Mesenteric fat pad (tissue), 1 donor: ENCODE results near the gene FOXP4. TPM values are rescaled to one million over a fixed set of nuclear protein-coding genes. Genes with fewer than 3 reads are reported as not detected.

ENCODE experiments used
- DNase-seq: peaks from one replicate; pipeline ENCODE4 v3.0.0-alpha.2; 2020; ENCODE audit warnings: low spot score
- total RNA-seq: library from RNA; stranded (reverse); fragmentation: NEBNext Ultra II Directional; extraction: Animal tissue kit (Norgen Biotek cat#: 25700); gene quantifications from one replicate; pipeline ENCODE4 v1.2.1, GENCODE V29; 2021
- donor health status: DM: yes; HTN: yes; CAD: no.

FOXP4 gene
- total RNA-seq, 1 donor from 2014 or later, result 21.4 TPM

DNA sequence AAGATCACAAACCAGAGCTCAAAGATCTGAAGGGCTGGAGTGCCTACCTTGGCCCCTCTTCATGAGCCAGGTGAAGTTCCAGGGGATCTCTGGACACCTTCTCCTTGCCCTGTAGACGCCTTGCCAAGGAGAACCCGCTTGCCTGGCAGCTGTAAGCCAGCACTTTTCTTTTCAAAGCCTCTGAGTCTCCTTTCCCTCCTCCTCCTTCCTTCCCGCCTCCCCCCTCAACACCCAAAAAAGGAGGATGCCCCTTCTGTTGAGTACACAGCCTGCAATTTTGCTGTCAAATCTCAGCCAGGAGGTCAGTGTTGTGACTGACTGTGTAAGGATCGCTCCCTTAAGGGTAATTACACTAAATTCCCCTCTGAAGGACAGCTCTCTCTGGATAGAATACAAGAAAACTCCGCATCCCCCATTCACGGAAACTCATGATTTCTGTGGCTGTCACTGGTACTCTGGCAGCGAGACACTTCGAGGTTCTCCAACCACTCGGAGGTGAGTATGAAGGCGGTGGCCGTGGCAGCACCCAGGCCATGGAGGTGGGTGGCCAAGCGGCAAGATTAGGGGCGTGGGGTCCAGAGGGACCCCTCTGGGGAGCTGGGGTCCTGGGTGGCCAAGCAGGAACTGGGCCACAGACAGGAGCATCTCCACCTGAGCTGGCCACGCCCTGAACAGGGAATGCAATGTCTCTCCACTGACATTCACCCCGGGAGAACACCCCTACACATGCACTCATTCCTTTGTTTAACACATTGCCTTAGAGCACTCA lies 23.2 kb upstream of the FOXP4 start:
- no peak for DNase-seq

DNA sequence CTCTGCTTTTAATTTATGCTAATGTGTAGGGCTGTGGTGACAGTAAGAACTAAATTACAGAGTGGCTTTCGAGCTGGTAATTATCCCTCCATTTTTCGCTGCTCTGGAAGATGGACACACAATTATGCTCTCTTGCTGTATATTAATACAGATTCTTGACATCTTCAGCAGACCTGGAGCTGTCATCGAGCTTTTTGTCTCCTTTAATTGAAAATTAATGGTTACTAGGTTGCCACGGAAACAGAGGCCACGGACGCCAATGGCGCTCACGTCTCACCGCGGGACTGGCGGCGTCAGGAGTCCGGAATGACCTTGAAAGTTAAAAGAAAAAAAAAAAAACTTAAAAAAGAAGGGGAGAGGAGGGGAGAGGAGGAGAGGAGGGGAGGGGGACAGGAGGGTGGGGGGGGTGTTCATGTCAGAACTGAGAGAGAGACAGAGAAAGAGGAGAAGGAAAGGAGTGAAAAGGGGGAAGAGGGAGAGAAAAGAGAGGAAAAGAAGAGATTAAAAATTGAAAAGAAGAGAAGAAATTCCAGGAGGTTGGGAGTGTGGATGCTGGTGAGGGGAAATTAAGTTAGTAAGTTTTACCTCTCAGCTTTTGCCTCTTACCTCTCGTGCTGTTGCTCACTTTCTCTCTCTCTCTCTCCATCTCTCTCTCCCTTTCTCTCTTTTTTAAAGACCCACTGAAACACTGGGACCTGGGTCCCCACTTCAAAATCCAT lies 22.1 kb upstream of the FOXP4 start:
- no peak for DNase-seq

DNA sequence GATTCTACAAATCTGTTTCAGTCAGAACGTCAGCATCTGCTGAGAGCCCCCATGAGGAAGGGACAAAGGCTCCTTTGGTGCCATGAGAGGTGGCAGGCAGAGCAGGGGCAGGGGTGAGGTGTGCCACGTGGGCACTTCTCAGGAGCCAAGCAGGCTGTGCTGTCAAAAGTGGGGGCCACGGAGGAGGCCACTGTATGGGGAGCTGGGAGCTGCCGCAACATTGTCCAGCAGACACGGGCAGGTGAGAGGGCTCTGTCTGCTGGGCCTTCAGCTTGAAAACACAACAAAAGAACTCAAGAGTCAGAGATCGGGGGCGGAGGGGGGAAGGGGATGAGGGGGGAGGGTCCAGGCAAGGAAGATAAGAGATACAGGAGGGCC lies 21.6 kb upstream of the FOXP4 start:
- DNase-seq, result no peak

DNA sequence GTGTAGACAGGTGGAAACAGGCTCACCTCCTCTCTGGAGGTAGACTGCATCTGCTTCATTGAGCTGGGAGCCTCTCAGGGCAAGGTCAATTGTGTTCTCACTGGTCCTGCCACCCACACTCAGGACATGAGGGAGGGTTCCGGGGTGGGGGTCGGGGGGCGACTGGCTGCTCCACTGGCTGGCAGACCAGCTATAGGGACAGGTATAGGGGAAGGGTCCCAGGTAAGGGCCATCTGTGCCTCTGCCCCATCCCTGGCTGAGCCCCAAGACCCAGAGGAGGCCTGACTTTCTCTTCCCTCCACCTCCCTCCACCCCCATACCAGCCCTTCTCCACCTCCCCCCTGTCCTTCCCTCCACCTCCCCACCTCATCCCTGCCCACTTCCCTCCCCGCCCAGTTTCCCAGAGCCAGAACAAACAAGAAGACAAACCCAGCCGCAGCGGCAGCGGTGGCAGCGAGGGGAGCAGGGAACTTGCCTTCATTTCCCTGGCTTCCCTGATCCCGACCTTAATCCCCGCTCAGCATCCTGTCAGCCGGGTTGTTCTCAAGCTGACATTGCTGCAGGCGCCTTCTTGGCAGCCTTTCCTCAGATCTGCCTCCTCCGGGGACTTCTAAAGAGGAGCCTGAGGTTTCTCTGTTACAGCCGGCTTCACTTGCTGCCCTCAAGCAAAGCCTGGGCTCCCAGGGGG lies 18.3 kb upstream of the FOXP4 start:
- no peak for DNase-seq

- no peak for DNase-seq
These were observed 17.7 kb upstream of the FOXP4 start for GRCh38 chr6:41528409-41528963.

DNA sequence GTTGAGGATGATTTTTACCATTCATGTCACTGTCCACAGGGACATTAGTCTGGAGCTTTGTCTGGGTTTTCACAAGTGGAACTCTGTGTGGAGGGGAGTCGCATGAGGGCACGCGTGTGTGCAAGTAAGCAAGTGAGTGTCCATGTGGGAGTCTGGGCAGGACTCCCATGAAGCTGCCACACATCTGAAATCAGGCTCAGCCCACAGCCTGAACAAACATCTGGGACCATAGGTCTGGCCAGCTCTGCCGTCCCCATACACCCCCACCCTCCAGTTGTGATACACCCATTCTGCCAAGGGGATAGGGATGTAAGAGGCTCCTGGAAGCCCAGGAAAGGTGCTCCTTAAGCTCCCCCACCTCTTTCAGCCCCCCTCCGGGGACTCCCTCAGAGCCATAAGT lies 17.1 kb upstream of the FOXP4 start:
- DNase-seq, result no peak

DNA sequence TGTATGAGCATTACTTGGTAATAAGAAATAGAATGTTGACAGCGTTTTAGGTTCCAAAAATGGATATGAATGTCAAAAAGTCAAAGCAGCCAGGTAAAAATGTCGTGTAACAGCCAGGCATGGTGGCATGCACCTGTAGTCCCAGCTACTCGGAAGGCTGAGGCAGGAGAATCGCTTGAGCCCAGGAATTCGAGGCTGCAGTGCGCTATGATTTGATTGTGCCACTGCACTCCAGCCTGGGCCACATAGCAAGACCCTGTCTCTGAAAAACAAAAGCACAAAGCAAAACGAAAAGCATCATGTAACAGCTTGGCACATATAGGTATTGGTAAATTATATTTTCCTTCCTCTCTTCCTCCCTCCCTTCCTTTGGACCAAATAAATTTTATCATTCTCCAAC lies 16.2 kb upstream of the FOXP4 start:
- no peak for DNase-seq

DNA sequence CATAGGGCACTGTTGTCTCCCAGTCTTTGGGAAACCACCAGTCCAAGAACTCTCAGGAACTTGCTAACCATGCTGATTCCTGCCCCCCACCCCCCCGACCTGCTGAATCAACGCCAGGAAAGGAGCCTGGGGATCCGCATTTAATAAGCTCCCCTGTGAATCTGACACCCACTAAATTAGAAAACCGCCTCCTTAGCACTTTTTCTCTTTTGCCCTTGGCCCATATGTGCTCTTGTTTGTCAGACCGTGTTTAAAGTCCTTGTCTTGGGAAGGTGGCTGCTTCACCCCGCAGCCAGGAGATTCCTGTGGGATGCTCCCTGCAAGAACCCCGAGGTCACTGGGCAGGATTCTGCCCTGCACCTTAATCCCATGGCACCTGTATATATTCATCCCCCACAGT lies 15.7 kb upstream of the FOXP4 start:
- no peak for DNase-seq

- no peak for DNase-seq
These were observed 15.2 kb upstream of the FOXP4 start for GRCh38 chr6:41531016-41531415.

DNA sequence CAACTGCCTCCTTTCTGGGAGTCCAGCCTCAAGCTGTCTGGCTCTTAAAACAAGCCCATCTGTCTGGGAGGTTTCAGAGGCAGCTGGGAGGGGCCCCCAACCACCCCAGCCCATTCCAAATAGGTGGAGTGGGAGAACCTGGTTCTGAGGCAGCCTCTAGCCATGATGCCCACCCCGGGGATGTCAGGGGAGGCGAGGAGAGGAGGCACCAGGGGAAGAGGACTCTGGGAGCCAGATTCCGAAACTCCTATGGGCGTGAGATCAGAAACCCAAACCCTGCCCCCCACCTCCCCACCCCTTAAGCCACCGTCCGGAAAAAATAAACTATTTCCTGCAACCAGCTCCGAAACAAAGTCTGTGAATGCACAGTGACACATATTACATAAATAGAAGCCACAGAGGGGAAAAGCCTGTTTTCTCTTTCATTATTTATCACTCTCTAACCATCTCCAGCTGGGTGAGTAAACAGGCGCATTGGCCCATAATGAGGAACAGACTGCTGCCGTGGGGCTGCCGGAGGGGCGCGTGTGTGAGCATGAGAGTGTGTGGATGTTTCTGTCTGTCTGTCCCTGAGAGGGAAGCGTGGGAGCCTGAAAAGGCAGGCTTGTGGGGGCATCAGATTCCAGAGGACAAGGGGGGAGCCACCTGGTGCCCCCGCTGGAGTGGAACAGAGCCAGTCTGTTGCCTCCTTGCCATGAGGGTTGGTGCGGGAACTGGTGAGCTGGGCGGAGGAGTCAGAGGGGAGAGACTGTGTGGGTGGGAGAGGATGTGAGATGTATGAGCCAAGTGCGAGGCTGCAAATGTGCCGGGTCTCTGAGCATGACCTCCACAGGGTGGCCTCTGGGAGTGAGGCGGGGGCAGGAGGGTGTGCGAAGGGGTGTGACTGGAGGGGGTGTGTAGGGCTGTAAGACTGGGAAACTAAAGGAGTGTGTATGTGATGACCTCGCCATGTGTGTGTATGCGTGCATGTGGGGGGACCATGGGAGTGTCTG lies 14.3 kb upstream of the FOXP4 start:
- DNase-seq, result no peak

DNA sequence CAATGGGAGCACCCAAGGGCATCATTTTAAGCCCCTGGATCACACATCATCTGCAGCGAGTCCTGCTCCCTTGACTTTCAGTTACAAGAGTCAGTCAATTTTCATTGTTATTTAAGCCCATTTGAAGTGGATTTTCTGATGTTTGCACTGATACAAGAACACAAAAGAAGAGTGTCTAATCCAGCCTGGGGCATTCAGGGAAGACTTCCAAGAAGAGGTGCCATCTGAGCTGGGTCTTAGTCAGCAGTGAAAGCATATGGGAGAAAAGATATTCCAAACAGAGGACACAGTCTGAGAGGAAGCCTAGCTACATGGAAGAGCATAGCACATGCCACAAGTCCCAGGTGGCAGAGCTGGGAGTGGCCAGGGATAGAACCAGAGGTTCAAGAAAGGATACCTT lies 10.4 kb upstream of the FOXP4 start:
- no peak for DNase-seq

DNA sequence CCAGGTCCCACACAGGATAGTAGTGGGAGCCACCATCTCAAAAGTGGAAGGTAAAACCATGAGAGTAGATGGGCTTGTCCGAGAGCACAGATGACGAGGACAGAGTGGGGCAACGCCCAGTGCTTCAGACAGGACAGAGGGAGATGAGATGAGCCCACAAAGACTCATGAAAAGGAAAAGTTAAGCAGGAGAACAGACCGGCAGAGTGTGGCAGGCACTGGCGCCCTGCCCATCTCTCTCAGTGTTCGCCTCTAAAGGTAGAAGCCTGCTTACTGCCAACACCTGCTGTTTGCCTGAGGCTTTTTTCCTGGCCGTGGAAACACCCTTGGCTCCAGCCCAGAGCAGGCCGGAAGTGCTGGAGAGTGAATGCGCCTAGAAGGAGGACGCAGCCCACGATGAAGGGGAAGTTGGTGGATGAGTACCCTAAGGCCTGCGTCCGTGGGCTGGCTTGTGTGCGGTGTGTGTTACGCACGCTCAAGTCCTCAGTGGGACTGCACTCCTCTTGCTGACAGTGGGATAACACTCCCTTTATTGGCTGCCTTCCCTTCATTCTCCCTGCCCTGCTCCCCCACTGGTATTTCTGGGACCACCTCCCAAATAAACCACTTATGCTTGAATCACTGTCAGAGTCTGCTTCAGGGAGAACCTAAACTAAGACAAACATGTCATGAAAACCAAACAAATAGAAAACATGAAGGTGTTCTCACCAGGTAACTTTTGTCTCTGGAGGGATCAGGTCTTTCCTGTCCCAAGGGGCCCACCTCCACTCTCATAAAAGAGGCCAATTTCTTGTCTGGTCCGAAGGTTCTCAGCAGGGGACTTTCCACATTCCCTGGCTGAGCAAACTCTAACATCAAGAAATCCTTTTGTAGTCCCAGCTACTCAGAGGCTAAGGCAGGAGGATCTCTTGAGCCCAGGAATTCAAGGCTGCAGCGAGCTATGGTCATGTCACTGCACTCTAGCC lies 9.1 kb upstream of the FOXP4 start:
- DNase-seq, result no peak

- DNase-seq, result no peak
These were observed 7.5 kb upstream of the FOXP4 start for GRCh38 chr6:41538556-41539182.

DNA sequence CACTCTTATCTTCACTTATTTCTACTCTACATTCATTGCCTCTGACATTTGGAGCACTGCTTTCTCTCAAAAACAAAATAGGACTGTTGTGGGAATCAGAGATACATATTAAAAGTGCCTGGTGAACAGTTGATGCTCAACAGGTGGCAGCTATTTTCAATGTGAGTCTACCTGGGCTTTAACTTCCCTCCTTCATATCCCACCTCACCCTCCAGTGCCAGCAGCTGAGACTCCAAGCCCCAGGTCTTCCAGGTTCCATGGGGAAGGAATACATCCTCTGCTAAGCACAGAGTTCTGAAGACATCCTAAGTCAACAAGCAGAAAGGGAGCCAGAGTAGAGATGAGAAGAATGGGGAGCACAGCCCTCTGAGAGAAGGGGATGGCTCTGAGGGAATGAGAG lies 7.0 kb upstream of the FOXP4 start:
- DNase-seq, result no peak

DNA sequence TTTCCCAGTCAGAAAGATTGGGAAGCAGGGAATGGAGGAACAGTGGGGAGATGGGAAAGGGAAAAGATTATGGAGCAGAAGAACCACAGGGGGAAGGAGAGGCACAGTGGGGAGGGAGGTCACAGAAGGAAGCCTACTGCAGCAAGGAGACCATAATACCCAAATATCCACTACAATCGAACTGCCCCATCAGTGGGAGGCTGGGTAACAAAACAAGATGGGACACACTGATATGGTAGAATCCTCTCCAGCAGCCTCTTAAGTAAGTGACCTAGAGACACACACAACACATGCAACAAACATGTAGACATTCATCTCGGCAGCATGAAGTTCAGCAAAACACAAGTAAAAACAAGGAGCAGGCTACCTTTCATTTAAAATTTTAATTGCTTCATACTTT lies 4.8 kb upstream of the FOXP4 start:
- DNase-seq, result no peak

DNA sequence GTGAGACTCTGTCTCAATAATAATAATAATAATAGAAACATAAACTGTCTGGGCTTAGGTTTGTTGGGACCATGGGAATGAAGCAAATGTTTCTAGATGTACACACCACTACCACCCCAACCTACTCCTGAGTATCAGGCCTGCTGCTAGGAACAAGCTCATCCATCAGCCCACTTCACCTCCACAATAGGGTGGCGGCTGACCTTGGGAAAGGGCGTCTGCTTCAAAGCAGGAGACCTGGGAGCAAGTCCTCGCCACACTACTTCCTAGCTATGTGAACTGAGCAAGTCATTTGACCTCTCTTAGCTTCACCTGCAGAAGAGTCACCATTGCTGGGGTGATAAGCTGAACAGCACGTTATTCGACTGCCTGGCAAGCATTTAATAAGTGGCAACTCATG lies 3.1 kb upstream of the FOXP4 start:
- DNase-seq, result no peak

DNA sequence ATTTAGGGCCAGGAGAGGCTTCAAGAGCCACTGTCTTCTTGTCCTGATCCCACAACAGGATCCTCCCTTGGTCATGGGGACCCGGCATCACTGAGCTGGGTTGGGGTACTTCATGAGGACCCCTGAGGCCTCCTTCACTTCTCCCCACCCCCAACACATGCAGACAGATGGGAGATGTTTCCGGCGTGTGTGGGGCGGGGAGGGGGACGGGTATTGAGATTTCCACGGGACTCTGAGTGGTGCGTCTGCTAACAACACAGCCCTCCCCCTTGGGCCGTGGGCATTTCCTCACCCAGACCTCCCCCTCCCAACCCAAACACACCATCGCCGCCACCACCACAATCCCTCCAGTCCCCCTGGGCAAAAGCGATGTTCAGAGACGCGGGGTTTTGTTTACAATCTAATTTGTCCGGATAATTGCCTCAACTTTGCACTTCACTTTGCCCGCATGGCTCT lies 906 bp upstream of the FOXP4 start:
- DNase-seq, result no peak

- DNase-seq, result no peak
These were observed 289 bp downstream of the FOXP4 start for GRCh38 chr6:41546475-41546865.
